ENCODE data around the gene GRM7.

Gene GRM7

DNA sequence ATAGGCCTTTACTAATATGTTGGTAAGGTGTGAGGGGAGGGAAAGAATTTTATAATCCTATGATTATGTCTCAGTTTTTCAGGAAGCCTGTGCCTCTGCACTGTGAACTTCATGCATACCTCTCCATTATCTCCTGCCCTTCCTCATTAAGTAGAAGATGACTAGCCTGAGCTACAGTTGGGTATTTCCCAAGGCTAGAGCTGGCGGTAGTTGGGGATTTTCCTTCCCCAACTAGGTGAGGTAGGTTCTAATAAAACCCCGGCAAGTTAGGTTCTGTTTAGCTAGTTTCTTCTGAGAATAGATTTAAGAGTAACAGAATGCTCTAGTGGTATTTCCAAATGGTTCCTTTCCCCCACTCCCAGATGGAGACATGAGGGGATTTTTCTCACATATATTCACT is 414.5 kb downstream of the GRM7 start:
- DNase-seq = no peak
- intact Hi-C loops (cut with DNase I) = no loop called here

DNA sequence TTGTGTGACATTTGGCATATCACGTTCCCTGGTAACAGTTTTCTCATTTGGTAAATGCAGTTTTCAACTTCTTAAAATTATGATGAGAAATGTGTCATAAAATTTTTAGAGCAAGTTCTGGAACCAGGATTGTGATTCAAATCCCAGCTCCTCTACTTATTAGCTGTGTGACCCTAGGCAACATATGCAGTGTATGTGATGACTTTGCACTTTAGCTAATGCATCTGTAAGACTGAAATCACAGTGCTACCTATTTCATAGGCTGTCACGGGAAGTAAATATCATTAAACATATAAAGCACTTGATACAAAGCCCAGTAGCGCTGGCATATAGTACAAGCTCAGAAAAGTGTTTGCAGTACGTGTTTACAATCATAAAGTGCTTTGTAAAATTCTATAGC is 419.4 kb downstream of the GRM7 start:
- intact Hi-C loops (cut with DNase I) = no loop called here

DNA sequence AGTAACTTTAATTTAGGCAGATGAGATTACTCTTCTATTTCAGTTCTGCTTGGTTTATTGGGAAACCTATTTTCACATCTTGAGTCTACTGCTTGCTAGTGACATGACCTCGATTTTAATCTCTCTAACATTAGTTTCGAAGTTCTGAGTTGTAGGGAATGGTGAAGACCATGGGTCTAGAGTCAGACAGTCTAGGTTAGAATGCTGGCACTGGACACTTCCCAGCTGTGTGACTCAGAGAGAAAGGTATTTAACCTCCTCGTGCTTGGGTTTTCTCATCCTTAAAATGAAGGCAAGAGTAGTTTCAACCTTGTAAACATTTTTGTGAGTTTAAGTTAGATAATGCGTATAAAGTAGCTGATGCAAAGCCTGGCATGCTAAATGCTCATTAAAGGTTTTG is 422.1 kb downstream of the GRM7 start:
- no peak for DNase-seq
- intact Hi-C loops (cut with DNase I) = no loop called here

More for the DNA sequence above, 419.4 kb downstream of the GRM7 start:
- no peak for DNase-seq

DNA sequence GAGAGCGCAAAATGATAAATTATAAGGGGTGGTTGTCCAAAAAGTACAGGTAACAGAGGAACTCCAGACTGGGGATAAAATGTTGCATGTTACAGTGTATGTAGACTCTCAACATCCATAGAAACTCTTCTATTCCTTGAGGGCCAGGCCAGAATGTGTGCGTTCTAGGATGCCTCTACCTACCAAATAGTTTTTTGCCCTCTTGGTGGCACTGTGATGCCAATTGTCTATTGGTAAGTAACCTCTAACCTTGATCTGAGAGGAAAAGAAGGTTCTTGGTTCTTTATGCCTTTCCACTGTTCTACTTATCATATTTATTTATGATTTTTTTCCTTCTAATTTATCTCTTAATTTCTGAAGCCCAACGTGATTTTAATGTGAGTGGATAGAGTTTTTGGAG is 424.6 kb downstream of the GRM7 start:
- intact Hi-C loops (cut with DNase I) = no loop called here
- peak in 2 of 42 donors; percentile 11 to 24 for DNase-seq

DNA sequence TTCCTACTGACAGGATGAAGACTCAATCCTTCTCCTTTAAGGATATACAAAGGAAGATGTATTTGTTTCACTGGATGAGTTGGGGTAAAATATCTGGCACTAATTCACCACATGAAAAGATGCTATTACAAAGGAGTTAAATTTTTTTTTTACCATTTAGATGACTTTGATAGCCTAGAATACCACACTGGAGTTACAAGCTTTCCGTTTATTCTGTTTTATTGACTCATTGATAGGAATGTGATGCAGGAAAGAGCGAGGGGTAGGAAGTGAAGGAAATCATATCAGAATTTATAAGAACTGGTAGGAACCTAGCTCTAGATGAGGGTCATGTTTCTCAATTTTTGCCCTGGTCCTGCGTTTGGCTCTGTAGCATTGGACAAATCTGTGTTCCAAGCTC is 427.2 kb downstream of the GRM7 start:
- no peak for DNase-seq
- intact Hi-C loops (cut with DNase I) = no loop called here

GRCh38 chr3:7289121-7289520 is 428.2 kb downstream of the GRM7 start:
- intact Hi-C loops (cut with DNase I) = no loop called here
- no peak for DNase-seq

DNA sequence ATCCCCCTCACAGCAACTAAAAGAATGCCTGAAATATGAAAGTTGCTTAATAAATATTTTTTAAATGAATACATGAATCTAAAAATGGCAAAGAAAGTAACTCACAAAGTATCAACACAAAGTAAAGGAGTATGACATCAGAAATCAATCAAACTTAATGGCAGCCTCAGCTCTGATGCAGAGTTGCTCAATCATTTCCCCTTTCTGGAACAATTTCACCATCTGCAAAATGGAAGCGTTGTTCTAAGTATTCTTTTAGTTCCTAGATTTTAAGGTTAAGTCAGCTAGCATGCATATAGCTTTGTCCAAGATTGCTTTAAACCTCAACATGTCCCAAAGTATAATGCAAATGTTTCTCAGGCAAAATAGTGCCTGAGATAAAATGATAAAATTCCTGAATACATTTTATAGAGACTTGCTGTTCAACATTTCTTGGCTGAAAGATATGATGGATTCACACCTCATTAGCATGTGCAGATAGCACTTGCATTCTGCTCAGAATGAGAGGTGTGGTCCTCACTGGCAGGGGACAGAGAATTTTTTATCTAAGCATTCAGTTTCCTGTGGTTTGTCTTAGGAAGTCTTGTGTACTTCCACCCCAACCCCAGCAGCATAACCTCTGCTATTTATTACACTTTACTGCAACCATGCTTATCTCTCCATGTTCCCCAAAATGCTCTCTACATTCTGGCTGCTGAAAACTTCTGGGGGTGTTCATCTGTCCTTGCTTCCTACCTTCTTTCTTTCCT is 429.3 kb downstream of the GRM7 start:
- intact Hi-C loops (cut with DNase I) = no loop called here

DNA sequence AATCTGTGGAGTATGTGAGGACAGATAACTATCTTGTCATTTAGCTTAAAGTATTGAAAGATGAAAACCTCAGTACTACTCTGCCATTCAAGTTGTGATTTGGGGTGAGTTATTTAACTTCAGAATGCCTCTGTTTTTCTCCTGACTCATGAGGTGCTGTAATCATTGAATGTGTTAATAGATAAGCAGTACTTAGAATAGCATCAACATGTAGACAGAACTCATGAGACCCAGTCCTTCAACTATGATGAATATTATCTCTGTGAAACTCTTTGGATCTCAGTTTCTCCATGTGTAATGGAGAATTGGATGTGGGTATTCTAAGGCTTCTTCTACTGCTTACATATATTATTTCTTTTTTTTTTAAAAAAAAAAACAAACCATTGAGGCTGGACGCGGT is 431.4 kb downstream of the GRM7 start:
- intact Hi-C loops (cut with DNase I) = no loop called here
- DNase-seq = no peak

More for the DNA sequence above, 429.3 kb downstream of the GRM7 start:
- DNase-seq = no peak

- intact Hi-C loops (cut with DNase I) = no loop called here
- DNase-seq = no peak
These were observed 432.4 kb downstream of the GRM7 start for GRCh38 chr3:7293286-7293685.

DNA sequence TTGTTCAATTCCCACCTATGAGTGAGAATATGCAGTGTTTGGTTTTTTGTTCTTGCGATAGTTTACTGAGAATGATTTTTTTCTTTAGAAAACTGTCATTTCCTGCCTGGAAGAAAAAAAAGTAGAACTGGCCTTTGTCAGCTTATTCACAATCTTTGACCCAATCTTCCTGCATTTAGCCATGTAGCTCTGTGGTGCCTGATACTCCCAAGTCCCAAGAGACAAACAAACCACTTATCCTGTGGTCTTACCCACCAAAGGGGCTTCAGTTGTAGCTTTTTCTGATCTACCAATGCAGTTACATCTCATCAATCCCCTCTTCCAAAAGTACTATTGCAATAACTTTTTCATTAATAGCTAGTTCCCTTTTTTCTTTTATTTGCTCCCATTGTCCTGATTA is 444.6 kb downstream of the GRM7 start:
- intact Hi-C loops (cut with DNase I) = no loop called here
- no peak for DNase-seq

DNA sequence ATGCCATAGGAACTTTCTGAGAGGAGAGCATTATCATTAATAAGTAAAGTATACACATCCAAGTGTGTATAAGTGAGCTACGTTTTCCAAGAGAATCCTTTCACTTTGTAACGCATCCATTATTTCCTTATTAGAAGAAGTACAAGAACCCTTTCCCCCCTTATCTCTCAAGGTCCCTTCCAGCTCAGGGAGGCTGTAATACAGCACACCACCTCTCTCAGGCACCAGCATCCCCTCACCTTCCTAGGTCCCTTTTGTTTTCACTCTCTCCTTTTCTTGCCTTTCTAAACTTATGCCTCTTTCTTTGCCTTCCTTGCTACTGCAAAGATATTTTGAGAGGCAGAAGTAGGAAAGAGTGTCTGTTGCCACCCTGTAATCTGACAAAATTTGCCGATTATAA is 446.0 kb downstream of the GRM7 start:
- intact Hi-C loops (cut with DNase I) = no loop called here
- DNase-seq = no peak

DNA sequence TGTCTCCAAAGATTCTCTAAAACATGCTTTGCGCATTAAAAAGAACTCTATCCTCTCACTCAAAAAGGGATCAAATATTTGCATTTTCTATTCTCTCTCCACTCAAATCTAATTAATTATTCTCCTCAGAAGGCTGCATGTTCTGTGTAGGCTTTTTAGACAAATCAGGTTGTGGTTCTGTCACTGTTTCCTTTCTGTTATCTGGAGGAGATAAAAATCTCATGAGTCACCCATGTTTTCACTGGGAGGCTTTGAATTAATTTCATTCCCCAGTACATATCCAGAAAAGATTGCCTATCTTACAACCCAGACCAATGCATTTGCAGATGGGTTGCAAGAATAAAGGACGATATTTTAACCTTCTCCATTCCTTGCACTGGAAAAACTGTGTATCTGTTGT is 446.5 kb downstream of the GRM7 start:
- intact Hi-C loops (cut with DNase I) = no loop called here
- no peak for DNase-seq

DNA sequence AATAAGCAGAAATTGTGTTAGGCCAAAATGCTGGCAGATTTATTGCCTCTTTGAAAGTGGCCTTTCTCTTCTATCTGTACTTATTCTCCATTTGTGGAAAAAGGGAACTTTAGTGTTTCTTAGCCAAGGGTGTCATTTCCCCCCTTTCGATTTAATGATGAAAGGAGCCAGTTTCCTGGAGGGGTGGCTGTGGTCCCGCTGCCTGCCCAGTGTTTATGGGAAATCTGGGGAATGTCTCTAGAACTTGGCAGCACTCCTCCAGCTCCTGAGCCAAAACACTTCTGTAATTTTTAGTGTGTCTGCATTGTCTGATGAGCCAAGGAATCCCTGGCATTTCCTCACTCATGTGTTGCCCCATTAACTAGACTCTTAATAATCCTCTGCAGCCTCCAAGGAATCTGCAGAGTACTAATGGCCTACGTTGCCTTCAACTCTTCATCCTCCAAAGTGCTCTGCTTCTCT is 448.8 kb downstream of the GRM7 start:
- peak in 24 of 42 donors; percentile 4 to 76 (median 36) for DNase-seq
- intact Hi-C loops (cut with DNase I) = no loop called here

- no peak for DNase-seq
- intact Hi-C loops (cut with DNase I) = no loop called here
These were observed 454.1 kb downstream of the GRM7 start for GRCh38 chr3:7315037-7315436.

DNA sequence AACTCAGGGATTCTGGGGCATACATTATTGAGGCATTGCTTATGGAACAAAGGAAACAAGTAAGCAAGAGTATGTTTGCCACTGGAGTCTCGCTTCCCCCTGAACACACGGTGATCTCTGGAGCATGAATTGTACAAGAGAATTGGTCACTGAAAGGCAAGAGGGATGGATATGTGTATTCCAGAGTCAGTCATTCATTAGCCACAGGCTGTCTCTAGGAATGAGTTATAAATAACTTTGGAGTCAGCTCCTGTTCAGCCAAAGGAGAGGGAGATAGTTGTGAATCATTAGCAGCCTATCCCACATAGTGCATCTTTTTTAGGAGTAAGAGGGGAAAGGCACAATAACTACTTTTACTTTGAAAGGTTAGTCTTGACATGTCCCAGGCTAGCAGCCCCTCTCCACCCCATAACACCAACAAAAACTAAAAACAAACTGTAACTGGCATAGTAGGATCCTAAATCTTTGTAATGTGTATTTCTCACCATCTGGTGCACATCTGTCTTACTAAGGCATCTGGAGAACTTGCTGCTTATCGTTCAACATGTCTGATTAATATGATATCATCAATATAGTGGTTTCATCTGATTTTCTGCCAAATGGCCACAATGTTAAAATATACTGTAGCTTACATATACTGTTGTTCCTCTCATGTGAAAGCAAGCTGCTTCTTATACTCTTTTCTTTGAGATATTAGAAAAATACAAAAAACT is 462.2 kb downstream of the GRM7 start:
- intact Hi-C loops (cut with DNase I) = no loop called here
- no peak for DNase-seq

GRCh38 chr3:7328339-7328738 is 467.4 kb downstream of the GRM7 start:
- intact Hi-C loops (cut with DNase I) = no loop called here
- no peak for DNase-seq

DNA sequence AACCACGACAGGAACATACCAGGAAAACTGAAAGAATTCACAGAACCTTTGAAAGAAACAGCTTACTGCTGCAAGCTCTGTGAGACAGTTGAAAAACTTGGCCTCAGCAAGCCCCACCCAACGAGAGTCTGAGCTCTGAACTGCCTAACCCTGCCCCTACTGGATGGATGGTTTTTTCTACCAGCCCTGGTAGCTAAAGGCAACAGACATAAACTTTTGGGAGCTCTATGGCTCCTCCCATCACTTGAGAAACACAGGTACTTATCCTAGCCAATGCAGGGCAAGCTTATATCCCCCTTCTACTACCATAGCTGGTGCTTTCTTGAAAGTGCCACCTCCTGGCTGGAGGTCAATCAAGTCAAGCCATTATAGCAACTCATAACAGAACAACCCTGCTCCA is 471.8 kb downstream of the GRM7 start:
- DNase-seq = no peak
- intact Hi-C loops (cut with DNase I) = no loop called here

- DNase-seq = no peak
- intact Hi-C loops (cut with DNase I) = no loop called here
These were observed 472.2 kb downstream of the GRM7 start for GRCh38 chr3:7333125-7333524.

GRCh38 chr3:7340795-7341194 is 479.9 kb downstream of the GRM7 start:
- no peak for DNase-seq

DNA sequence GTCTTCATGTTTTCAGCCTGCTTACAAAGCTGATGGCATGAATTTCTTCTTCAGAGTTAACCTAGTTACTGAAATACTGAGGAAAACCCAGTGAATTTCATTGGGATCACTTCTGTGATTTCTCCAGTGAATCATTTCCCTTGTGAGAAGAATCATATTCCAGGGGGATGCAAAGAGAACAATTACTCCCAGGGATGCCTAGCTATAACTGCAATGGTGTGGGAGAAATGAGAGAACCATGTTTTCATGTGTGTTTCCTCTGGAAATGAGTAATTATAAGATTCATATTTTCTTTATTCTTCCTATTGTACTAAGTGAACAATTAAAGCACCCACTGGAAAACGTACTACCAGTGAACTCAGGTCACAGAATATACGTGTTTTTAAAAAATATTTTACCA is 485.4 kb downstream of the GRM7 start:
- intact Hi-C loops (cut with DNase I) = no loop called here
- no peak for DNase-seq

More at GRCh38 chr3:7340795-7341194, 479.9 kb downstream of the GRM7 start:
- intact Hi-C loops (cut with DNase I) = no loop called here

DNA sequence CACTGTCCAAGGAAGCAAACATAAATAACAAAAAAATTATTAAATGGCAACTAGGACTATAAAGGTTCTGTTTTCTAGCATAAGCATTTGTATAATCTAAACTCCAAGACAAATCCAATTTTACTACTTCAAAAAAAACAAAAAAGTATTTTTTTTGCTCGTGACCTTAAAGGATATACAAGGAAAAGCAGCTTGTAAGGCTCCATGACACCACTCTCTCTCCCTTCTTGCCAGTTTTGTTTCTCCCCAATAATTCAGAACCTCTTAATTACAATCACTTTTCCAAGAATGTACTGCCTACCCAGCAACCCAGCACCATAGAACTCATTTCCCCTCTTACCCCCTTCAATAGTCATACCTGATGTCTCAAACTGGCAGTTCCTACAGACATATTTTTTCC is 496.2 kb downstream of the GRM7 start:
- no peak for DNase-seq
- intact Hi-C loops (cut with DNase I) = no loop called here
